CD14-positive monocyte (primary cell): Measurements from ENCODE around the gene PLXNA2. TPM values are rescaled to one million over a fixed set of nuclear protein-coding genes. Genes with fewer than 3 reads are reported as not detected.

Experiments used
- DNase-seq, 3 donors: peaks; one replicate each; pipeline ENCODE4 v3.0.0-alpha.2; 2011 to 2022
- H2AFZ ChIP-seq: 2 replicates; pipeline ENCODE4 v1.6.0; 2012; ENCODE audit warnings: mild to moderate bottlenecking, low read depth, low read length, inconsistent platforms; ENCODE audit not compliant: insufficient read depth, poor library complexity, severe bottlenecking
- H3K27ac ChIP-seq, 2 donors: 1 replicate in 1 of 2; 2 replicates in 1 of 2; pipeline ENCODE4 v1.5.1; 2012 to 2013; ENCODE audit warnings: low read length in 2 of 2, control low read depth in 1 of 2, inconsistent platforms in 1 of 2, low read depth in 1 of 2, mild to moderate bottlenecking in 1 of 2
- H3K27me3 ChIP-seq, 2 donors: one replicate each; pipeline versions ENCODE4 v1.6.0 to v1.6.1; 2011 to 2013; ENCODE audit warnings: low read length in 2 of 2; ENCODE audit not compliant: control insufficient read depth in 2 of 2, insufficient read depth in 2 of 2
- H3K36me3 ChIP-seq, 2 donors: replicated peaks in 1 of 2; 1 replicate in 1 of 2; 2 replicates in 1 of 2; pipeline versions ENCODE4 v1.5.1 to v1.6.1; 2012 to 2013; ENCODE audit warnings: low read length in 2 of 2, control low read depth in 1 of 2, inconsistent platforms in 1 of 2, mild to moderate bottlenecking in 1 of 2; ENCODE audit not compliant: insufficient read depth in 2 of 2, control insufficient read depth in 1 of 2
- H3K4me1 ChIP-seq, 2 donors: 1 replicate in 1 of 2; 2 replicates in 1 of 2; pipeline versions ENCODE4 v1.5.1 to v1.6.1; 2012 to 2013; ENCODE audit warnings: low read length in 2 of 2, control low read depth in 1 of 2, inconsistent platforms in 1 of 2, mild to moderate bottlenecking in 1 of 2, moderate library complexity in 1 of 2; ENCODE audit not compliant: insufficient read depth in 2 of 2, control insufficient read depth in 1 of 2
- H3K4me2 ChIP-seq: replicated peaks from 2 replicates; pipeline ENCODE3; 2012; ENCODE audit warnings: low read length, moderate library complexity, mild to moderate bottlenecking; ENCODE audit not compliant: poor library complexity, severe bottlenecking; ENCODE audit errors: extremely low read depth
- H3K4me3 ChIP-seq, 3 experiments: fragments of 200-600 bp in 1 of 3; sonication (generic) in 1 of 3; replicated peaks in 1 of 3; 1 replicate in 2 of 3; 2 replicates in 1 of 3; pipeline ENCODE4 v1.5.1; 2011 to 2013; ENCODE audit warnings: low read length in 3 of 3, mild to moderate bottlenecking in 3 of 3, control low read depth in 2 of 3, low read depth in 2 of 3, inconsistent platforms in 1 of 3, moderate library complexity in 1 of 3
- H3K79me2 ChIP-seq: 2 replicates; pipeline ENCODE4 v1.6.0; 2012; ENCODE audit warnings: mild to moderate bottlenecking, control low read depth, inconsistent platforms, low read length, moderate library complexity; ENCODE audit not compliant: insufficient read depth
- H3K9ac ChIP-seq: 2 replicates; pipeline ENCODE4 v1.6.0; 2017; ENCODE audit warnings: low read length, mild to moderate bottlenecking; ENCODE audit not compliant: insufficient read depth, poor library complexity, severe bottlenecking
- H3K9me3 ChIP-seq, 2 donors: replicated peaks in 1 of 2; 1 replicate in 1 of 2; 2 replicates in 1 of 2; pipeline versions ENCODE4 v1.5.1 to v1.6.1; 2012 to 2013; ENCODE audit warnings: low read length in 2 of 2, control low read depth in 1 of 2; ENCODE audit not compliant: control insufficient read depth in 1 of 2, insufficient read depth in 1 of 2
- H4K20me1 ChIP-seq: 2 replicates; pipeline ENCODE4 v1.6.0; 2012; ENCODE audit warnings: mild to moderate bottlenecking, low read length, control low read depth, moderate library complexity; ENCODE audit not compliant: insufficient read depth
- H3K27ac Mint-ChIP-seq, 7 donors: one replicate each; pipeline ENCODE4 v1.8.0; 2020; ENCODE audit warnings: mild to moderate bottlenecking in 7 of 7, mixed read lengths in 7 of 7, moderate library complexity in 6 of 7, inconsistent platforms in 2 of 7
- H3K27me3 Mint-ChIP-seq, 3 donors: one replicate each; pipeline ENCODE4 v1.8.0; 2021 to 2022; ENCODE audit warnings: low read depth in 3 of 3, mild to moderate bottlenecking in 3 of 3, mixed read lengths in 3 of 3, moderate library complexity in 3 of 3, inconsistent platforms in 1 of 3
- H3K36me3 Mint-ChIP-seq, 2 donors: one replicate each; pipeline ENCODE4 v1.8.0; 2020; ENCODE audit warnings: mixed read lengths in 2 of 2, inconsistent platforms in 1 of 2, mild to moderate bottlenecking in 1 of 2
- H3K4me1 Mint-ChIP-seq: one replicate; pipeline ENCODE4 v1.8.0; 2020; ENCODE audit warnings: mild to moderate bottlenecking, mixed read lengths
- H3K4me3 Mint-ChIP-seq, 2 donors: one replicate each; pipeline ENCODE4 v1.8.0; 2020; ENCODE audit warnings: mild to moderate bottlenecking in 2 of 2, mixed read lengths in 2 of 2, moderate library complexity in 1 of 2
- H3K9me3 Mint-ChIP-seq, 7 donors: one replicate each; pipeline ENCODE4 v1.8.0; 2020 to 2022; ENCODE audit warnings: mixed read lengths in 7 of 7, mild to moderate bottlenecking in 6 of 7, moderate library complexity in 6 of 7, inconsistent platforms in 2 of 7
- WGBS: methylation state at CpG from one replicate; pipeline ENCODE4 v1.1.5; 2013; ENCODE audit warnings: missing lambda C conversion rate; ENCODE audit not compliant: insufficient coverage; 5-methylcytosine and 5-hydroxymethylcytosine counted together
- intact Hi-C, 2 donors: fragments of 100-400 bp; cut with micrococcal nuclease; formaldehyde crosslinking; loops; one replicate each; pipeline versions ENCODE4 v1.15.0 to v1.15.1; 2023
- polyA plus RNA-seq, 3 donors: library from polyadenylated mRNA; depleted of rRNA in 1 of 3; unstranded in 2 of 3; stranded (reverse) in 1 of 3; fragments of 300-500 nt in 2 of 3; fragments of >200 nt in 1 of 3; fragmentation: Illumina TruSeq in 2 of 3; gene quantifications; 1 replicate in 2 of 3; 2 replicates in 1 of 3; pipeline ENCODE4 v1.2.3, GENCODE V29; 2012 to 2021
- TF ChIP-seq, protein P1 (sequence below): fragments of 200-600 bp; IDR thresholded peaks from one replicate; pipeline ENCODE4 v1.8.0; 2022; ENCODE audit warnings: antibody characterized with exemption, mild to moderate bottlenecking

The PLXNA2 gene
- polyA plus RNA-seq, 3 donors = 0.75 to 2.1 (median 1.1) TPM

- no peaks in the 10 kb centered on the region for H3K36me3 ChIP-seq
- H3K4me1 ChIP-seq = no peaks in the 10 kb centered on the region
- H3K27ac ChIP-seq = no peak overlapping the region
- H3K36me3 Mint-ChIP-seq = no peaks in the 10 kb centered on the region
- TF ChIP-seq, protein P1, sequence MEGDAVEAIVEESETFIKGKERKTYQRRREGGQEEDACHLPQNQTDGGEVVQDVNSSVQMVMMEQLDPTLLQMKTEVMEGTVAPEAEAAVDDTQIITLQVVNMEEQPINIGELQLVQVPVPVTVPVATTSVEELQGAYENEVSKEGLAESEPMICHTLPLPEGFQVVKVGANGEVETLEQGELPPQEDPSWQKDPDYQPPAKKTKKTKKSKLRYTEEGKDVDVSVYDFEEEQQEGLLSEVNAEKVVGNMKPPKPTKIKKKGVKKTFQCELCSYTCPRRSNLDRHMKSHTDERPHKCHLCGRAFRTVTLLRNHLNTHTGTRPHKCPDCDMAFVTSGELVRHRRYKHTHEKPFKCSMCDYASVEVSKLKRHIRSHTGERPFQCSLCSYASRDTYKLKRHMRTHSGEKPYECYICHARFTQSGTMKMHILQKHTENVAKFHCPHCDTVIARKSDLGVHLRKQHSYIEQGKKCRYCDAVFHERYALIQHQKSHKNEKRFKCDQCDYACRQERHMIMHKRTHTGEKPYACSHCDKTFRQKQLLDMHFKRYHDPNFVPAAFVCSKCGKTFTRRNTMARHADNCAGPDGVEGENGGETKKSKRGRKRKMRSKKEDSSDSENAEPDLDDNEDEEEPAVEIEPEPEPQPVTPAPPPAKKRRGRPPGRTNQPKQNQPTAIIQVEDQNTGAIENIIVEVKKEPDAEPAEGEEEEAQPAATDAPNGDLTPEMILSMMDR = no peak
- intact Hi-C loops = no loop called here
- H3K27ac Mint-ChIP-seq = no peak overlapping the region
- DNase-seq = no peak
- no peak overlapping the region for H2AFZ ChIP-seq
- H3K9me3 Mint-ChIP-seq = peaks cover 0 to 2% (median 0%) of the 10 kb centered on the region in 7 donors
- WGBS = no CpG with 5 or more reads among the region's 4 CpGs
- no peaks in the 10 kb centered on the region for H3K9me3 ChIP-seq
- no peaks in the 10 kb centered on the region for H3K79me2 ChIP-seq
- no peaks in the 10 kb centered on the region for H3K4me1 Mint-ChIP-seq
- no peaks in the 10 kb centered on the region for H3K27me3 ChIP-seq
- no peak overlapping the region for H3K4me2 ChIP-seq
- peaks cover 6 to 20% (median 13%) of the 10 kb centered on the region in 3 donors for H3K27me3 Mint-ChIP-seq
- H3K4me3 ChIP-seq = no peak overlapping the region
- no peak overlapping the region for H3K9ac ChIP-seq
- no peak overlapping the region for H3K4me3 Mint-ChIP-seq
- no peaks in the 10 kb centered on the region for H4K20me1 ChIP-seq
Observed at GRCh38 chr1:208291923-208292711, 47.9 kb upstream of the PLXNA2 start.

DNA sequence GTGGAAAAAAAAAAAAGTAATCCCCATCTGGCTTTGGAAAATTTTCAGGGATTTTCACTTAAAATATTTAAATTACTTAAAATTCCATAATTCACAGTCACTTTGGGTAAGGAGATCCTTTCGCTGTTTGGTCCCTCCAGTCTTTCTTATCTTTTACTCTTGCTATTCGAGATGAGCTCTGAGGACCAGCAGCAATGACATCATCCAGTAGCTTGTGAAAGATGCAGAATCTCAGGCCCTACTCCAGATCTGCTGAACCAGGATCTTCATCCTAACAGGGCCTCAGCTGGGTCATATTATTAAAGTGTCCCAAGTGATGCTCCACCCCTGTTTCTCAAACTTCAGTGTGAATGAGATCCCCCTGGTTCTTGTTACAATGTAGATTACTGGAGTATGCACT lies 46.9 kb upstream of the PLXNA2 start:
- Histone ChIP-seq H2AFZ (no peak overlapping the region), H3K79me2 (no peaks in the 10 kb centered on the region), H3K4me2 (no peak overlapping the region), H4K20me1 (no peaks in the 10 kb centered on the region), H3K36me3 (no peaks in the 10 kb centered on the region), H3K27me3 (no peaks in the 10 kb centered on the region), H3K4me1 (no peaks in the 10 kb centered on the region), H3K4me3 (no peak overlapping the region), H3K27ac (no peak overlapping the region), H3K9me3 (no peaks in the 10 kb centered on the region), H3K9ac (no peak overlapping the region)
- Mint-ChIP-seq H3K9me3 (peaks cover 0 to 2% (median 0%) of the 10 kb centered on the region in 7 donors), H3K36me3 (no peaks in the 10 kb centered on the region), H3K27me3 (peaks cover 6 to 20% (median 10%) of the 10 kb centered on the region in 3 donors), H3K4me1 (no peaks in the 10 kb centered on the region), H3K27ac (no peak overlapping the region), H3K4me3 (no peak overlapping the region)
- TF ChIP-seq, protein P1 = no peak
- intact Hi-C loops = no loop called here
- 67% methylated on average over 1 of the region's 2 CpGs for WGBS
- no peak for DNase-seq
